ENCODE results near the gene PPP6R3. TPM values are rescaled to one million over a fixed set of nuclear protein-coding genes. Genes with fewer than 3 reads are reported as not detected.

Gene PPP6R3
- total and polyA plus RNA-seq, 2 of the 13 experiments (the other 11 are each of a cell fraction or from before 2014, with no cell fraction given), result 41.2 to 83.4 TPM

DNA sequence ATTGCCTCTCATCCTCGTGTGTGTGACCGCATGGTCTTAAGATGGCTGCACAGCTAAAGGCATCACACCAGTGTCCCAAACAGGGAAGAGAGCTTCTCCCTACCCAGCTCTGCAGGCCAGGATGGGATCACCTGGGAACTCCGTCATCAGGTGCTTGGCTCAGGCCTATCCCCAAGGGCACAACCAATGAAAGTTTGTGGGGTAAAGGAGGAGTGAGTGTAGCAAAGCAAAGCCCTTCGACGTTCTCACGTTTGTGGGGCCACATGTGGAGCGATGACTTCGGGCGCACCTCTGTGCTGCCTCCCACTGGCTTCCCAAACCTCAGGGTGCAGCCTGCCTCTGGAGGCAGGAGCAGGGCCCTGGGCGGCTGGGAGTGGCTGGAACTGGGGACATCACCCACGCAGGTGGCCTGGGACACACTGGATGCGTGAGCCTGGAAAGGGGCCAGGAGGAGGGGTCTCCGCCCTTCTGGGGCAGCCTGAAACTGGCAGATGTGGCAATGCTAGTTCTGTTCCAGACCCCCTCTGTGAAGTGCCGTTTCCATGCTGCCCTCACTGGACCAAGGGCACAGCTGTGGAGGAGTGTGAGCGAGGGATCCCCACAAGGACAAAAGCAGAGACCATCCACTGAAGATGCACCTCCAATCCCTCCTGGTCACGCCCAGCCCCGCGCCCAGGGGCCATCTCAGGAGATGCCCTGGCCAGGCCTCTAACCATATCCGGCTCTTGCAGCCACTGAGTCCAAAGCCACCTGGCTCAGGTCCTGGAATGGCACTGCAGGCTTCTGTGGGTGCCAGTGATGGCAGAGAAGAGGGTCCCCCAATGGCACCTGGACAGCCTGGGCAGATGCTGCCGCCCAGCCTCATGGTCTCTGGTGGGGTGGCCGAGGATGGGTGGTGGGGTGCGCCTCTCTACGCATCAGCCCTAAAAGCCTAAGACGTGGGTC is 193.2 kb downstream of the PPP6R3 start:
- no peak overlapping the region for H3K27ac ChIP-seq (ENCODE audit: extremely low read length, insufficient read depth, low read length)
- intact Hi-C loops (cut with micrococcal nuclease; ENCODE audit: unreplicated experiment), result loop anchor here (10.0 kb wide), 1 partner anchor 151 kb away; no protein-coding TSS in a partner anchor
- ChIA-PET POLR2A (no interaction called here), CTCF (ENCODE audit: low intra/inter-chr PET ratio, low total read pairs) (no interaction called here)
- H2AFZ ChIP-seq (ENCODE audit: low read length), result no peak overlapping the region
- no peak for TF ChIP-seq ZBTB38 (CRISPR knock-in tag; IDR thresholded peaks at IDR 0.05)
- no peak for TF ChIP-seq ZNF766 (CRISPR knock-in tag; IDR thresholded peaks at IDR 0.05; ENCODE audit: borderline replicate concordance)
- TF ChIP-seq, protein P1, sequence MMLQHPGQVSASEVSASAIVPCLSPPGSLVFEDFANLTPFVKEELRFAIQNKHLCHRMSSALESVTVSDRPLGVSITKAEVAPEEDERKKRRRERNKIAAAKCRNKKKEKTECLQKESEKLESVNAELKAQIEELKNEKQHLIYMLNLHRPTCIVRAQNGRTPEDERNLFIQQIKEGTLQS (CRISPR knock-in tag; IDR thresholded peaks at IDR 0.05), result no peak
- no peak for TF ChIP-seq NCOA5 (CRISPR knock-in tag; IDR thresholded peaks at IDR 0.05)
- TF ChIP-seq ZNF598 (CRISPR knock-in tag; IDR thresholded peaks at IDR 0.05; ENCODE audit: borderline replicate concordance), result no peak
- TF ChIP-seq, protein P2, sequence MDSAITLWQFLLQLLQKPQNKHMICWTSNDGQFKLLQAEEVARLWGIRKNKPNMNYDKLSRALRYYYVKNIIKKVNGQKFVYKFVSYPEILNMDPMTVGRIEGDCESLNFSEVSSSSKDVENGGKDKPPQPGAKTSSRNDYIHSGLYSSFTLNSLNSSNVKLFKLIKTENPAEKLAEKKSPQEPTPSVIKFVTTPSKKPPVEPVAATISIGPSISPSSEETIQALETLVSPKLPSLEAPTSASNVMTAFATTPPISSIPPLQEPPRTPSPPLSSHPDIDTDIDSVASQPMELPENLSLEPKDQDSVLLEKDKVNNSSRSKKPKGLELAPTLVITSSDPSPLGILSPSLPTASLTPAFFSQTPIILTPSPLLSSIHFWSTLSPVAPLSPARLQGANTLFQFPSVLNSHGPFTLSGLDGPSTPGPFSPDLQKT (CRISPR knock-in tag; IDR thresholded peaks at IDR 0.05; ENCODE audit: borderline replicate concordance), result no peak
- TF ChIP-seq CENPX (CRISPR knock-in tag; IDR thresholded peaks at IDR 0.05), result no peak
- TF ChIP-seq SETDB1 (CRISPR knock-in tag; IDR thresholded peaks at IDR 0.05; ENCODE audit: borderline replicate concordance), result no peak
- H3K4me3 ChIP-seq (replicated peaks in 1 of 3; ENCODE audit: insufficient read depth in 1 of 3, low read depth in 2 of 3, low read length in 3 of 3), result no peak overlapping the region
- H3K4me2 ChIP-seq (ENCODE audit: low read depth, low read length), result no peak overlapping the region
- FAIRE-seq (no peak), ATAC-seq (no peak), DNase-seq (ENCODE audit: low spot score) (no peak)
- WGBS (ENCODE audit: low lambda C conversion rate), result 38% methylated on average over 9 of the region's 24 CpGs
- in situ Hi-C loops (cut with HindIII; ENCODE audit: extremely low pct_ligation_motif_present, low pct_unique_long_range_greater_than_20kb), result no loop called here
- no peaks in the 10 kb centered on the region for H3K79me2 ChIP-seq (ENCODE audit: insufficient read depth, low read length)
- H3K9me3 ChIP-seq (ENCODE audit: low read length), result no peaks in the 10 kb centered on the region
- H4K20me1 ChIP-seq (ENCODE audit: insufficient read depth, low read length), result no peaks in the 10 kb centered on the region
- H3K4me1 ChIP-seq (ENCODE audit: insufficient read depth, low read length), result peaks cover 2% of the 10 kb centered on the region
- no TSS peak for BruUV-seq (replicated peaks)
- peaks cover 14 to 63% of the 10 kb centered on the region in 2 experiments for H3K27me3 ChIP-seq (ENCODE audit: control insufficient read depth in 1 of 2, insufficient read depth in 2 of 2, low read length in 2 of 2)
- H3K9ac ChIP-seq (ENCODE audit: insufficient read depth, low read depth, low read length), result no peak overlapping the region
- H3K36me3 ChIP-seq (replicated peaks in 1 of 2; ENCODE audit: control insufficient read depth in 1 of 2, insufficient read depth in 2 of 2, low read length in 2 of 2), result no peaks in the 10 kb centered on the region
